ENCODE results near the gene GDPD3. TPM values are rescaled to one million over a fixed set of nuclear protein-coding genes. Genes with fewer than 3 reads are reported as not detected.
"Not testable (repeated sequence)": the region's sequence is repeated elsewhere in the genome, so short reads cannot be mapped to it uniquely, and the experiment has no call there.

GDPD3 gene, protein sequence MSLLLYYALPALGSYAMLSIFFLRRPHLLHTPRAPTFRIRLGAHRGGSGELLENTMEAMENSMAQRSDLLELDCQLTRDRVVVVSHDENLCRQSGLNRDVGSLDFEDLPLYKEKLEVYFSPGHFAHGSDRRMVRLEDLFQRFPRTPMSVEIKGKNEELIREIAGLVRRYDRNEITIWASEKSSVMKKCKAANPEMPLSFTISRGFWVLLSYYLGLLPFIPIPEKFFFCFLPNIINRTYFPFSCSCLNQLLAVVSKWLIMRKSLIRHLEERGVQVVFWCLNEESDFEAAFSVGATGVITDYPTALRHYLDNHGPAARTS
- 8.5 TPM for polyA plus RNA-seq (ENCODE audit: insufficient read length)

DNA sequence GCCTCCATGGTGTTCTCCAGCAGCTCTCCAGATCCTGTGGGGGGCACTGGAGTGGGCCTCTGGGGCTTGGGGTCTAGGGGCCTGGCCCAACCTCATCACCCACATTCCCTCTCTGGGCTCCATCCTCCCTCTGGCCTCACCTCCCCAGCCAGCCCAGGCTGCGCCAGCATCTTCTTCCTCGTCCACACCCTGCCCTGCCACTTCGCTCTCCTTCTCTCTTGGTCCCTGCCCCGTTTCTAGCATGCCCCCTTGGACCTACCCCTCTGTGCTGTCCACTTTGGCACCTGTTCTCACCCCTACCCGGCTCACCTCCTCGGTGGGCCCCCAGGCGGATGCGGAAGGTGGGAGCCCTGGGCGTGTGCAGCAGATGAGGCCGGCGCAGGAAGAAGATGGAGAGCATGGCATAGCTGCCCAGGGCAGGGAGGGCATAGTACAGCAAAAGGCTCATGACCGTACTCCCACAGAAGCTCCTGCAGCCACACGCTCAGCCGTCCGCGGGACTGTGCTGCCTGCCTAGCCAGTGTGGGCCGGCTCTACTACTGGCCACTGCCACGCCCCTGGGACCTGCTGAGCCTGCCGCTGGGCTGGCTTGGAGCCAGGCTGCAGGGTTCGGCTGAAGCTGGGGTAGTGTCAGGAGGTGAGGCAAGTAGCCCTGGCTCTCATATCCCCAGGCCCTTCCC is at the start of gene GDPD3:
Gene GDPD3 (minus strand): TSS at position 507 of the 680 bp plus-strand sequence. CDS start 59 bp downstream, at position 448.
- no peak for DNase-seq

DNA sequence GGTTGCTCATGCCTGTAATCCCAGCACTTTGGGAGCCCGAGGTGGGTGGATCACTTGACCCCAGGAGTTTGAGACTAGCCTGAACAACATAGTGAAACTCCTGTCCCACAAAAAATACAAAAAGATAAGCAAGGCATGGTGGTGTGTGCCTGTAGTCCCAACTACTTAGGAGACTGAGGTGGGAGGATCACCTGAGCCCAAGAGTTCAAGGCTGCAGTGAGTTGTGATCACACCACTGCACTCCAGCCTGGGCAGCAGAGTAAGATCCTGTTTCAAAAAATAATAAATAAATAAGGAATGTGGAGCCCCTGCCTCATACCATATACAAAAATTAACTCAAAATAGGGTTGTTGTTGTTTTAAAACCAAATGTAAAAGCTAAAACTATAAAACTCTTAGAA is 43.9 kb upstream of the GDPD3 start:
- no peak for DNase-seq

- DNase-seq = no peak
Measured at GRCh38 chr16:30155188-30155587, 41.9 kb upstream of the GDPD3 start.

GRCh38 chr16:30152517-30152916 is 39.2 kb upstream of the GDPD3 start:
- DNase-seq = no peak

GRCh38 chr16:30151091-30151490 is 37.8 kb upstream of the GDPD3 start:
- DNase-seq = no peak

- no peak for DNase-seq
Measured at GRCh38 chr16:30149250-30149930, 36.1 kb upstream of the GDPD3 start.

GRCh38 chr16:30147843-30148510 is 34.6 kb upstream of the GDPD3 start:
- no peak for DNase-seq

- DNase-seq = no peak
Measured at GRCh38 chr16:30145657-30146056, 32.3 kb upstream of the GDPD3 start.

DNA sequence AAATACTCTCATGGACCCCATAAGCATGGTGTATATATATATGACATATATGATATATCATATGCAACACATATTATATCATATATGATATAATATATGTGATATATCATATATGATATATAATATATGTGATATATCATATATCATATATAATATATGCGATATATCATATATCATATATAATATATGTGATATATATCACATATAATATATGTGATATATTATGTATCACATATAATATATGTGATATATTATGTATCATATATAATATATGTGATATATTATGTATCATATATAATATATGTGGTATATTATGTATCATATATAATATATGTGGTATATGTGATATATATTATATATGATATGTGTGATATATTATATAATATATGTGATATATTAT is 31.6 kb upstream of the GDPD3 start:
- no peak for DNase-seq

DNA sequence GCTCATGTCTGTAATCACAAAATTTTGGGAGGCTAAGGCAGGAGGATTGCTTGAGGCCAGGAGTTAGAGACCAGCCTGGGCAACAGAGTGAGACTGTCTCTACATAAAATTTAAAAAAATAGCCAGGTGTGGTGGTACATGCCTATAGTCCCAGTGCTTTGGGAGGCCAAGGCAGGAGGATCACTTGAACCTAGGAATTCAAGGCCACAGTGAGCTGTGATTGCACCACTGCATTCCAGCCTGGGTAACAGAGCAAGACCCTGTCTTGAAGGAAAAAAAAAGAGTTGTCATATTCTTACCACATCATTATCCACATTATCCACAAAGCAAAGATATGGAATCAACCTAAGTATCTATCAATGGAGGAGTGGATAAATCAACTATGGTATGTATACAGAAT is 30.7 kb upstream of the GDPD3 start:
- no peak for DNase-seq

GRCh38 chr16:30143347-30143702 is 30.0 kb upstream of the GDPD3 start:
- no peak for DNase-seq

DNA sequence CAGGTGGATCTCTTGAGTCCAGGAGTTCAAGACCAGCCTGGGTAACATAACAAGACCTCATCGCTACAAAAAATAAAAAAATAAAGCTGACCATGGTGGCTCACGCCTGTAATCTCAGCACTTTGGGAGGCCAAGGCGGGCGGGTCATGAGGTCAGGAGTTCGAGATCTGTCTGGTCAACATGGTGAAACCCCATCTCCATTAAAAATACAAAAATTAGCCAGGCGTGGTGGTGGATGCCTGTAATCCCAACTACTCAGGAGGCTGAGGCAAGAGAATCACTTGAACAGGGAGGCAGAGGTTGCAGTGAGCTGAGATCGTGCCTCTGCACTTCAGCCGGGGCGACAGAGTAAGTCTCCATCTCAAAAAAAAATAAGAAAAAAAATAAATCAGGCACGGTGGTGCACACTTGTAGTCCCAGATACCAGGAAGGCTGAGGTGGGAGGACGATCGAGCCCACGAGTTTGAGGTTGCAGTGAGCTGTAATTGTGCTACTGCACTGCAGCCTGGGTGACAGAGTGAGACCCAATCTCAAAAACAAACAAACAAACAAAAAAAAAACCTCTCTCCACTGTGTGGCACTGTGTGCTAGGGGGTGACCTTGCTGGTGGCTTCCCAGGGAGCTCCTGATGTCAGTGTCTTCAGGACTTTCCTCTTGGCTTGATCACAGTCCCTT is 29.5 kb upstream of the GDPD3 start:
- no peak for DNase-seq

DNA sequence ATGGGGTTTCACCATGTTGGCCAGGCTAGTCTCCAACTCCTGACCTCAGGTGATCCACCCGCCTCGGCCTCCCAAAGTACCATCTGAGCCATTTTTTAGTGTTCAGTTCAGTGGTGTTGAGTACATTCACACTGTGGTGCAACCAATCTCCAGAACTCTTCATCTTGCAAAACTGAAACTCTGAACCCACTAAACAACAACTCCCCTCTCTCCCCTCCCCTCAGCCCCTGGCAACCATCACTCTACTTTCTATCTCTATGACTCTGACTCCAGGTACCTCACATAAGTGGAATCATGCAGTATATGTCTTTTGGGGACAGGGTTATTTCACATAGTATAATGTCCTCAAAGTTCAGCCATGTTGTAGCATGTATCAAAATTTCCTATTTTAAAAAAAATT is 28.4 kb upstream of the GDPD3 start:
- no peak for DNase-seq

DNA sequence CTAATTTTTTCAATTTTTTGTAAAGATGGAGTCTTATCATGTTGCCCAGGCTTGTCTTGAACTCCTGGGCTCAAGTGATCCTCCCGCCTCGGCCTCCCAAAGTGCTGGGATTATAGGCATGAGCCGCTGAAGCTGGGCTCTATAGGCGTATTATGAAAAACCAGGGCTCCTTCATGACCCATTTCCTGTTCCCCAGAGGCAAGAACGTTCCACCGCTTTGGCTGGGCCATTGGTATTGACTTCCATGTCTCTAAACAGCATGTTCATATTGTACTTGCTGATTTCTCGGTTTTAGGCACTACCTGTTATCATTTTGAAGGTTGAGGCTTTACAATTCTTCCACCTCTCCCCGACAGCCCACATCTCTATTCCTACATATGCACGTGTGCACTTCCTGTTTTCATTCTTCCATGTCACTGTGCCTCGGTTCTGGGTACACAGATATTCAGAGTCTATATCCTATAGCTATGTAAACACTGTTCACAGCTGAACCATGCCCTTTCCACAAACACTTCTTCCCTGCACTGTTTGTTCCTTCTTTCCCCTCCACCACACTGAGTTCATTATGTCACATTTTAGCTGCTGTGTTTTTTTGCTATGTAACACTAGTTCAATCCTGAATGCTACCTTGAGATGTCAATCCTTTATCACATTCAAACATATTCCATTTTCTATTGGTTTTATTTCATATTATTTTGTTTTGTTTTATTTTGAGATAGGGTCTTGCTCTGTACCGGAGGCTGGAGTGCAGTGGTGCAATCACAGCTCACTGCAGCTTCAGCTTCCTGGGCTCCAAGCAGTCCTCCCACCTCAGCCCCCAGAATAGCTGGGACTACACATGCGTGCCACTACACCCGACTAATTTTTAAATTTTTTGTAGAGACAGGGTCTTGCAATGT is 26.5 kb upstream of the GDPD3 start:
- DNase-seq = no peak

DNA sequence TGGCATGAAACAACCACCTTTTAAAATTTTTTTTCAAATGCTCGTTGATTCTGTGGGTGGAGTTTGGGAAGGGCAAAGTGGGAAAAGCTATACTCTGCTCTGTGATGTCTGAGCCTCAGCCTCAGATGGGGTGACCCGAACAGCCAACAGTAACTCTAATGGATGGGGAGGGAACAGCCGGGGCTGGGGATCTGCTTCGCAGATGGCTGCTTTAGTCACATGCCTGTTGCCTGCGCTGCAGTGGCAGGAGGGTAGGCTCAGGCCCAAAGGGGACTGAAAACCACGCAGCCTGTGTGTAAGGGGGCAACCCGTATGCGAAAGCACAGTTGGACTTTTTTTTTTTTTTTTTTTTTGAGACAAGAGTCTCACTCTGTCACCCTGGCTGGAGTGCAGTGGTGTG is 24.6 kb upstream of the GDPD3 start:
- DNase-seq = no peak

DNA sequence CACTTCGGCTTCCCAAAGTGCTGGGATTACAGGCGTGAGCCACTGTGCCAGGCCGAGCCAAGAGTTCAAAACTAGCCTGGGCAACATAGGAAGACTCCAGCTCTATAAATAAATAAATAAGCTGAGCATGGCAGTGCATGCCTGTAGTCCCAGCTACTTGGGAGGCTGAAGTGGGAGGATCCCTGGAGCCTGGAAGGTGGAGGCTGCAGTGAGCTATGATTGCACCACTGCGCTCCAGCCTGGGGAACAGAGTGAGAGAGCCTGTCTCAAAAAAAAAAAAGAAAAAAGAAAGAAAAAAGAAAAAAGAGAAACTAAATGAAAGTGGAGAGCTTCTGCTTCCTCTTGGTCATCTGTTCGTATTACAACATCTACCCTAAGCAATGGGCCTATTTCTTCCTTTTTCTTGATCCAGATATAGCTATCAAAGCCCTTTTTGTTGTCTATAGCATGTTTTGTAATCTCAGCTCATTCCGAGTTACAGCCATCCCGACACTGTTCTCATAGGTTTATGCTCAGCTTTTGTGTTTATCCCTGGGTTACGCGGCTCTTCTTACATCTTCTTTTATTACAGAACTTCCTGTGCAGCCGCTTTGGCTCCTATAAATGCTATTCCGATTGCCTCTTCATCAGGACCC is 23.8 kb upstream of the GDPD3 start:
- DNase-seq = no peak

DNA sequence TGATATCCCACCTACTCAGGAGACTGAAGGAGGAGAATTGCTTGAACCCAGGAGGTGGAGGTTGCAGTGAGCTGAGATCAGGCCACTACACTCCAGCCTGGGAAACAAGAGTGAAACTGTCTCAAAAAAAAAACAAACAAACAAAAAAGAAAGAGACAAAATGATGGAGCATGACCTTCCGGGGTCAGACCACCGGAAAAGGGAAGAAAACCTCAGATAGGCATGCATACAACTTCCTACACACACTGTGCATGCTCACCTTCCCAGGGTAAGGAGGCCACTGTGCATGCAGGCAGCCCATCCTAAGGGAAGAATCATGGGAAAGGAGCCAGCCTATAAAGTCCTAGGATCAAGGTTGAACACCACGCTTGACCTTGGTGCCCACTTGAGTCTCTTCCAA is 19.3 kb upstream of the GDPD3 start:
- DNase-seq = no peak

- DNase-seq = no peak
Measured at GRCh38 chr16:30131869-30132475, 18.6 kb upstream of the GDPD3 start.

DNA sequence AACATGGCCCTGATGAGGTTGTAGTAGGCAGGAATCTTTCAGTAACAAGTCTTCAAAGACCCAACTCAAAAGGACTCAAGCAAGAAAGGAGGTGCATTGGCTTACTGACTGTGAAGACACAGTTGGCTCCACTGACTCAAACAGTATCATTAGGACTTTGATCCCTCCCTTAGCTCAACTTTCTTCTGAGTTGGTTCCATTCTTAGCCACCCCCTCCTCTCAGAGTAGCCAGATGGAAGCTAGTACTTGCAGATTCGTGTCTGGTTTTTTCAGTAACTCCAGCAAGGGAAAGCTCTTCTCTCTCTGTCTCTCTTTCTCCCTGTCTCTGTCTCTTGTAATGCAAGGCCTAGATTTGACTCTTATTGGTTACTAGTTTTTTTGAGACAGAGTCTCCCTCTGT is 14.7 kb upstream of the GDPD3 start:
- DNase-seq = no peak

GRCh38 chr16:30125690-30126089 is 12.4 kb upstream of the GDPD3 start:
- DNase-seq = not testable (repeated sequence)

DNA sequence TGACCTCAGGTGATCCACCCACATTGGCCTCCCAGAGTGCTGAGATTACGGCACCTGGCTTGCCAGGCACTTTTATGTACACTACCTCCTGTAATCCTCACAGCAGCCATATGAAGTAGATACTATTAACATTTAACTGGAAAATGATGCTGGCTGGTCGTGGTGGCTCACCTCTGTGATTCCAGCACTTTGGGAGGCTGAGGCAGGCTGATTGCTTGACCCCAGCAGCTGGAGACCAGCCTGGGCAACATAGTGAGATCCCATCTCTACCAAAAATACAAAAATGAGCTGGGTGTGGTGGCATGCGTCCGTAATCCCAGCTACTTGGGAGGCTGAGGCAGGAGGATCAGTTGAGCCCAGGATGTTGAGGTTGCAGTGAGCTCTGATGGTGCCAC is 11.6 kb upstream of the GDPD3 start:
- no peak for DNase-seq
